Panc1 (cell line): ENCODE measurements around the gene PROP1.

Source experiments
- POLR2AphosphoS5 ChIP-seq: IDR thresholded peaks from 2 replicates; pipeline ENCODE4 v1.6.1; 2012; ENCODE audit warnings: mild to moderate bottlenecking, low read depth, low read length, moderate library complexity
- SIN3A ChIP-seq: IDR thresholded peaks from 2 replicates; pipeline ENCODE4 v1.6.1; 2012; ENCODE audit warnings: low read depth, mild to moderate bottlenecking, low read length, moderate library complexity, borderline replicate concordance; ENCODE audit not compliant: insufficient read depth
- TF ChIP-seq, protein P1 (sequence below): fragments of 450-650 bp; IDR thresholded peaks from 2 replicates; pipeline ENCODE4 v1.5.1; 2017; ENCODE audit warnings: mild to moderate bottlenecking

DNA sequence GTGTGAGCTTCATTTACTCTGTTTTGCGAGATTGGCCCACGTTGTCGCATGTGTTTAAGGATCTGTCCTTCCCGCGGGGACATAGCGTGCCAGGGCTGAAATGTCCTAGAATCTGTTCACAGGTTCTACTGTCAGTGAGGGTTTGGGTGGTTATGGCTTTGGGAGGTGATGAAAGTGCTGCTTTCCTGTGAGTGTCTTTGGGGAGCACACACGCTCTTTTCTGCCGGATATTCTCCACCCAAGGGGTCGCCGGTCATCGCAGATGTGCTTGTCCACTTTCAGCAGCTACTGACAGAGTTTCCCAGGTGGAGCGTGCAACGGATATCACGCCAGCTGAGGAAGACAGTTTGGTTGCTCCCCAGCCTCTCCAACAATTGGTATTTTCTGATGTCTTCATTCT lies 32.1 kb downstream of the PROP1 start:
- TF ChIP-seq, protein P1, sequence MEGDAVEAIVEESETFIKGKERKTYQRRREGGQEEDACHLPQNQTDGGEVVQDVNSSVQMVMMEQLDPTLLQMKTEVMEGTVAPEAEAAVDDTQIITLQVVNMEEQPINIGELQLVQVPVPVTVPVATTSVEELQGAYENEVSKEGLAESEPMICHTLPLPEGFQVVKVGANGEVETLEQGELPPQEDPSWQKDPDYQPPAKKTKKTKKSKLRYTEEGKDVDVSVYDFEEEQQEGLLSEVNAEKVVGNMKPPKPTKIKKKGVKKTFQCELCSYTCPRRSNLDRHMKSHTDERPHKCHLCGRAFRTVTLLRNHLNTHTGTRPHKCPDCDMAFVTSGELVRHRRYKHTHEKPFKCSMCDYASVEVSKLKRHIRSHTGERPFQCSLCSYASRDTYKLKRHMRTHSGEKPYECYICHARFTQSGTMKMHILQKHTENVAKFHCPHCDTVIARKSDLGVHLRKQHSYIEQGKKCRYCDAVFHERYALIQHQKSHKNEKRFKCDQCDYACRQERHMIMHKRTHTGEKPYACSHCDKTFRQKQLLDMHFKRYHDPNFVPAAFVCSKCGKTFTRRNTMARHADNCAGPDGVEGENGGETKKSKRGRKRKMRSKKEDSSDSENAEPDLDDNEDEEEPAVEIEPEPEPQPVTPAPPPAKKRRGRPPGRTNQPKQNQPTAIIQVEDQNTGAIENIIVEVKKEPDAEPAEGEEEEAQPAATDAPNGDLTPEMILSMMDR = no peak
- no peak for TF ChIP-seq POLR2AphosphoS5
- TF ChIP-seq SIN3A = no peak
